Liver (tissue), 9 donors: ENCODE measurements around the gene NRIP1. TPM values are rescaled to one million over a fixed set of nuclear protein-coding genes. Genes with fewer than 3 reads are reported as not detected.

Source experiments
- DNase-seq: peaks from one replicate; pipeline ENCODE4 v3.0.0-alpha.2; 2017; ENCODE audit warnings: low spot score
- H3K27ac ChIP-seq, 2 donors: one replicate each; pipeline ENCODE4 v1.7.0; 2013; ENCODE audit warnings: inconsistent platforms in 2 of 2, low read length in 2 of 2, control low read depth in 1 of 2, low read depth in 1 of 2, mild to moderate bottlenecking in 1 of 2
- H3K27me3 ChIP-seq, 4 donors: one replicate each; pipeline versions ENCODE4 v1.6.1 to v1.7.0; 2013; ENCODE audit warnings: low read length in 3 of 4, inconsistent platforms in 1 of 4, mild to moderate bottlenecking in 1 of 4, moderate library complexity in 1 of 4; ENCODE audit not compliant: control insufficient read depth in 4 of 4, insufficient read depth in 4 of 4
- H3K36me3 ChIP-seq, 4 donors: one replicate each; pipeline versions ENCODE4 v1.6.1 to v1.7.0; 2013; ENCODE audit warnings: low read length in 3 of 4, mild to moderate bottlenecking in 3 of 4, low read depth in 1 of 4, moderate library complexity in 1 of 4; ENCODE audit not compliant: control insufficient read depth in 4 of 4, insufficient read depth in 3 of 4
- H3K4me1 ChIP-seq, 4 donors: one replicate each; pipeline versions ENCODE4 v1.6.1 to v1.7.0; 2013; ENCODE audit warnings: low read length in 3 of 4, mild to moderate bottlenecking in 3 of 4, moderate library complexity in 1 of 4; ENCODE audit not compliant: control insufficient read depth in 4 of 4, insufficient read depth in 4 of 4
- H3K4me3 ChIP-seq, 3 donors: one replicate each; pipeline versions ENCODE4 v1.6.1 to v1.7.0; 2013; ENCODE audit warnings: low read length in 3 of 3, control low read depth in 1 of 3, low read depth in 1 of 3, mild to moderate bottlenecking in 1 of 3
- H3K9ac ChIP-seq, 2 donors: one replicate each; pipeline ENCODE4 v1.7.0; 2013; ENCODE audit warnings: low read length in 2 of 2, mild to moderate bottlenecking in 2 of 2, moderate library complexity in 2 of 2, control low read depth in 1 of 2, low read depth in 1 of 2
- H3K9me3 ChIP-seq, 4 donors: one replicate each; pipeline versions ENCODE4 v1.6.1 to v1.7.0; 2013; ENCODE audit warnings: low read length in 3 of 4; ENCODE audit not compliant: control insufficient read depth in 4 of 4
- ATF3 ChIP-seq: IDR thresholded peaks from 2 replicates; pipeline ENCODE4 v1.6.1; 2016; ENCODE audit warnings: antibody characterized with exemption
- CTCF ChIP-seq: fragments of 150-350 bp; IDR thresholded peaks from 2 replicates; pipeline ENCODE4 v1.5.1; 2017; ENCODE audit warnings: improper control_type of control experiment, low read depth, low read length; ENCODE audit not compliant: missing input control
- EGR1 ChIP-seq, 2 donors: IDR thresholded peaks; 2 replicates each; pipeline ENCODE4 v1.6.1; 2016 to 2018; ENCODE audit warnings: antibody characterized with exemption in 2 of 2, low read depth in 2 of 2
- FOXA1 ChIP-seq: IDR thresholded peaks from 2 replicates; pipeline ENCODE4 v1.6.1; 2016; ENCODE audit warnings: antibody characterized with exemption
- FOXA2 ChIP-seq: IDR thresholded peaks from 2 replicates; pipeline ENCODE4 v1.6.1; 2016; ENCODE audit warnings: antibody characterized with exemption
- GABPA ChIP-seq, 2 donors: IDR thresholded peaks in 1 of 2; conservative IDR thresholded peaks in 1 of 2; 2 replicates each; pipeline ENCODE4 v1.6.1; 2016; ENCODE audit warnings: antibody characterized with exemption in 2 of 2, mild to moderate bottlenecking in 1 of 2, moderate library complexity in 1 of 2
- HNF4G ChIP-seq: IDR thresholded peaks from 2 replicates; pipeline ENCODE4 v1.6.1; 2016; ENCODE audit warnings: antibody characterized with exemption
- JUND ChIP-seq, 2 donors: IDR thresholded peaks; 2 replicates each; pipeline ENCODE4 v1.6.1; 2016; ENCODE audit warnings: antibody characterized with exemption in 2 of 2
- MAX ChIP-seq: IDR thresholded peaks from 2 replicates; pipeline ENCODE4 v1.6.1; 2016; ENCODE audit warnings: antibody characterized with exemption
- NR2F2 ChIP-seq: IDR thresholded peaks from 2 replicates; pipeline ENCODE4 v1.6.1; 2016; ENCODE audit warnings: antibody characterized with exemption
- RAD21 ChIP-seq, 2 donors: IDR thresholded peaks; 2 replicates each; pipeline ENCODE4 v1.6.1; 2016; ENCODE audit warnings: antibody characterized with exemption in 2 of 2, mild to moderate bottlenecking in 2 of 2
- REST ChIP-seq: IDR thresholded peaks from 2 replicates; pipeline ENCODE4 v1.6.1; 2016; ENCODE audit warnings: antibody characterized with exemption, mild to moderate bottlenecking
- RXRA ChIP-seq, 2 donors: IDR thresholded peaks; 2 replicates each; pipeline ENCODE4 v1.6.1; 2017 to 2018; ENCODE audit warnings: antibody characterized with exemption in 2 of 2, mild to moderate bottlenecking in 1 of 2
- SP1 ChIP-seq: IDR thresholded peaks from 2 replicates; pipeline ENCODE4 v1.6.1; 2018; ENCODE audit warnings: antibody characterized with exemption, mild to moderate bottlenecking
- TAF1 ChIP-seq: conservative IDR thresholded peaks from 2 replicates; pipeline ENCODE4 v1.6.1; 2016; ENCODE audit warnings: antibody characterized with exemption, mild to moderate bottlenecking
- YY1 ChIP-seq: IDR thresholded peaks from 2 replicates; pipeline ENCODE4 v1.6.1; 2016; ENCODE audit warnings: antibody characterized with exemption, mild to moderate bottlenecking
- ZBTB33 ChIP-seq: IDR thresholded peaks from 2 replicates; pipeline ENCODE4 v1.6.1; 2016; ENCODE audit warnings: antibody characterized with exemption
- WGBS: extraction: QIAGEN DNeasy Blood & Tissue Kit; methylation state at CpG from one replicate; pipeline ENCODE4 v1.1.7; 2013; 5-methylcytosine and 5-hydroxymethylcytosine counted together
- polyA plus RNA-seq, 2 donors: library from polyadenylated mRNA; stranded (reverse) in 1 of 2; unstranded in 1 of 2; fragments of 200-250 nt in 1 of 2; fragments of >200 nt in 1 of 2; fragmentation: Nextera tagmentation in 1 of 2; extraction: Ambion mirVana in 1 of 2; gene quantifications; one replicate each; pipeline versions ENCODE4 v1.2.1 to v1.2.3, GENCODE V29; 2013 to 2015
- total RNA-seq, 2 donors: library from RNA; depleted of rRNA; stranded (reverse); fragments of >200 nt; gene quantifications; one replicate each; pipeline ENCODE4 v1.2.3, GENCODE V29; 2014
- donor health status: healthy.
- donor health status: healthy.
- donor health status: healthy.
- donor health status: healthy.
- donor health status: healthy.

NRIP1 gene
- total and polyA plus RNA-seq, 4 donors: 3.8 to 28.4 (median 12.6) TPM

- H3K4me3 ChIP-seq: no peak overlapping the region
- no peak for TF ChIP-seq REST
- no peak for TF ChIP-seq JUND (IDR thresholded peaks at IDR 0.05)
- no peak for TF ChIP-seq RXRA (IDR thresholded peaks at IDR 0.05)
- no peak for TF ChIP-seq CTCF
- no peak for TF ChIP-seq RAD21 (IDR thresholded peaks at IDR 0.05)
- no peak for TF ChIP-seq SP1
- TF ChIP-seq FOXA1: no peak
- TF ChIP-seq ATF3: no peak
- TF ChIP-seq GABPA (IDR thresholded peaks at IDR 0.05 in 1 of 2, conservative IDR thresholded peaks at IDR 0.05 in 1 of 2): no peak
- TF ChIP-seq YY1: no peak
- TF ChIP-seq MAX: no peak
- TF ChIP-seq TAF1: no peak
- TF ChIP-seq ZBTB33: no peak
- no peak for TF ChIP-seq EGR1 (IDR thresholded peaks at IDR 0.05; ENCODE audit: low read depth in 2 of 2)
- no peak for TF ChIP-seq NR2F2
- no peaks in the 10 kb centered on the region for H3K36me3 ChIP-seq
- no peak overlapping the region for H3K27ac ChIP-seq
- no peak overlapping the region for H3K9ac ChIP-seq
- no peaks in the 10 kb centered on the region for H3K27me3 ChIP-seq
- no peaks in the 10 kb centered on the region for H3K9me3 ChIP-seq
- DNase-seq: no peak
- peaks cover 0 to 1% (median 0%) of the 10 kb centered on the region in 4 donors for H3K4me1 ChIP-seq
Measured at GRCh38 chr21:15020797-15021196, 44.0 kb downstream of the NRIP1 start.

- no peak overlapping the region for H3K9ac ChIP-seq
- DNase-seq: no peak
Measured at GRCh38 chr21:15018382-15018781, 46.4 kb downstream of the NRIP1 start.

More at GRCh38 chr21:15018382-15018781, 46.4 kb downstream of the NRIP1 start:
- WGBS: 89% methylated on average over 2 of the region's 2 CpGs
- Histone ChIP-seq H3K9me3 (no peaks in the 10 kb centered on the region), H3K27ac (no peak overlapping the region), H3K4me1 (peaks cover 0 to 1% (median 0%) of the 10 kb centered on the region in 4 donors), H3K36me3 (no peaks in the 10 kb centered on the region), H3K4me3 (no peak overlapping the region), H3K27me3 (no peaks in the 10 kb centered on the region)
- TF ChIP-seq YY1: no peak
- TF ChIP-seq RXRA (IDR thresholded peaks at IDR 0.05): no peak
- no peak for TF ChIP-seq HNF4G
- no peak for TF ChIP-seq FOXA2
